ENCODE data around the gene ZDHHC7. TPM values are rescaled to one million over a fixed set of nuclear protein-coding genes. Genes with fewer than 3 reads are reported as not detected.

The ZDHHC7 gene
- total RNA-seq, 1 experiment from 2014 or later: 39.1 TPM

DNA sequence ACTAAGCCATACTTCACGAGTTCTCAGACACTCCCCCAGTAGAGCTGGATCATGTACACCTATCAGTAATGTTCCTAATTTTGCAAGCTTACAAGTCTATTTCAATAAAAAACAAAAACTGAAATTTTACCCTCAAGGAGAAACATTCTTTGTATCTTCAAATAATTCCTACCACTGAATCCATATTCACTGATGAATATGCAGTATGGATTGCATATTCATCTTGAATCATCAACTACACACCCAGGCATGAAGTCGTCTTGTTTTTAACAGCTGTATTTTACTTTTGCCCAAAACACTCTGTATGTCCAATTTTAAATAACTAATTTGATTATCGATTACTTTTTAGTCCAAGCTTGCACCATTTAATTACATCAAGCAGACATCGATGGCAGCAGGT lies 31.8 kb downstream of the ZDHHC7 start:
- no peak overlapping the region for H3K14ac ChIP-seq (ENCODE audit: insufficient read depth, low read length)
- no peak overlapping the region for H2AK5ac ChIP-seq (ENCODE audit: insufficient read length, low read length)
- DNase-seq: no peak
- H2BK120ac ChIP-seq (ENCODE audit: low read depth, low read length, poor library complexity, severe bottlenecking): no peak overlapping the region
- H4K20me1 ChIP-seq (ENCODE audit: control insufficient read depth, insufficient read depth, insufficient read length): no peaks in the 10 kb centered on the region
- H3K18ac ChIP-seq (ENCODE audit: insufficient read length, low read depth, low read length): no peak overlapping the region
- H2AFZ ChIP-seq (ENCODE audit: low read length): no peak overlapping the region
- no CpG with 5 or more reads among the region's 4 CpGs for whole genome bisulfite sequencing (ENCODE audit: extremely low coverage, insufficient read length, low lambda C conversion rate)
- Mint-ChIP-seq H3K27ac (no peak overlapping the region), H3K4me3 (no peak overlapping the region), H3K9me3 (no peaks in the 10 kb centered on the region), H3K4me1 (no peaks in the 10 kb centered on the region), H3K36me3 (ENCODE audit: insufficient read depth in 1 of 3, low read depth in 3 of 3) (peaks cover 27 to 63% (median 55%) of the 10 kb centered on the region in 3 experiments), H3K27me3 (ENCODE audit: low read depth) (no peaks in the 10 kb centered on the region)
- no peak overlapping the region for H3K4me2 ChIP-seq (ENCODE audit: insufficient read depth, insufficient read length, low read length)
- H2BK5ac ChIP-seq (ENCODE audit: insufficient read length, low read length): no peak overlapping the region
- TF ChIP-seq, protein P1, sequence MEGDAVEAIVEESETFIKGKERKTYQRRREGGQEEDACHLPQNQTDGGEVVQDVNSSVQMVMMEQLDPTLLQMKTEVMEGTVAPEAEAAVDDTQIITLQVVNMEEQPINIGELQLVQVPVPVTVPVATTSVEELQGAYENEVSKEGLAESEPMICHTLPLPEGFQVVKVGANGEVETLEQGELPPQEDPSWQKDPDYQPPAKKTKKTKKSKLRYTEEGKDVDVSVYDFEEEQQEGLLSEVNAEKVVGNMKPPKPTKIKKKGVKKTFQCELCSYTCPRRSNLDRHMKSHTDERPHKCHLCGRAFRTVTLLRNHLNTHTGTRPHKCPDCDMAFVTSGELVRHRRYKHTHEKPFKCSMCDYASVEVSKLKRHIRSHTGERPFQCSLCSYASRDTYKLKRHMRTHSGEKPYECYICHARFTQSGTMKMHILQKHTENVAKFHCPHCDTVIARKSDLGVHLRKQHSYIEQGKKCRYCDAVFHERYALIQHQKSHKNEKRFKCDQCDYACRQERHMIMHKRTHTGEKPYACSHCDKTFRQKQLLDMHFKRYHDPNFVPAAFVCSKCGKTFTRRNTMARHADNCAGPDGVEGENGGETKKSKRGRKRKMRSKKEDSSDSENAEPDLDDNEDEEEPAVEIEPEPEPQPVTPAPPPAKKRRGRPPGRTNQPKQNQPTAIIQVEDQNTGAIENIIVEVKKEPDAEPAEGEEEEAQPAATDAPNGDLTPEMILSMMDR (conservative IDR thresholded peaks at IDR 0.05): no peak
- H3K4ac ChIP-seq (ENCODE audit: low read depth, low read length): no peak overlapping the region
- no peaks in the 10 kb centered on the region for H3K79me2 ChIP-seq (ENCODE audit: insufficient read depth, low read length)
- no peak overlapping the region for H3K23ac ChIP-seq (ENCODE audit: insufficient read length, low read depth, low read length)
- no peak overlapping the region for H3K9ac ChIP-seq (ENCODE audit: extremely low read depth, insufficient read length, low read length)
- no peak overlapping the region for H3K56ac ChIP-seq (ENCODE audit: insufficient read length, low read depth, low read length)
- no peak overlapping the region for H4K91ac ChIP-seq (ENCODE audit: insufficient read length, low read depth, low read length)
- H2BK15ac ChIP-seq (ENCODE audit: low read depth, low read length): no peak overlapping the region
- H3K23me2 ChIP-seq (ENCODE audit: insufficient read length, low read depth, low read length, poor library complexity, severe bottlenecking): no peaks in the 10 kb centered on the region
- H3K79me1 ChIP-seq (ENCODE audit: insufficient read depth, low read depth, low read length, poor library complexity, severe bottlenecking): no peaks in the 10 kb centered on the region
- no peak overlapping the region for H4K8ac ChIP-seq (replicated peaks; ENCODE audit: insufficient read length, low read depth, low read length)
- no peak overlapping the region for H3T11ph ChIP-seq (ENCODE audit: low read length)
- no peaks in the 10 kb centered on the region for H3K27me3 ChIP-seq (ENCODE audit: insufficient read depth, low read length)
- H3K4me1 ChIP-seq (ENCODE audit: insufficient read depth, low read length): no peaks in the 10 kb centered on the region
- no peak overlapping the region for H2BK20ac ChIP-seq (ENCODE audit: low read depth, low read length, poor library complexity, severe bottlenecking)
- H2BK12ac ChIP-seq (ENCODE audit: insufficient read length, low read depth, low read length): no peak overlapping the region
- no peak overlapping the region for H3K27ac ChIP-seq (ENCODE audit: insufficient read length, low read depth, low read length)
- H3K9me3 ChIP-seq (ENCODE audit: control insufficient read depth, low read depth, low read length): no peaks in the 10 kb centered on the region
- no peak overlapping the region for H4K5ac ChIP-seq (ENCODE audit: insufficient read length, low read depth, low read length)

Data from H9 (cell line).